Adipose tissue (tissue), 3 donors: Measurements from ENCODE around the gene MS4A18. TPM values are rescaled to one million over a fixed set of nuclear protein-coding genes. Genes with fewer than 3 reads are reported as not detected.
"Not testable (repeated sequence)": the region's sequence is repeated elsewhere in the genome, so short reads cannot be mapped to it uniquely, and the experiment has no call there.

ENCODE experiments used
- H3K27ac ChIP-seq: one replicate; pipeline ENCODE4 v1.5.1; 2013; ENCODE audit warnings: low read depth, low read length
- WGBS, 3 donors: extraction: QIAGEN DNeasy Blood & Tissue Kit; methylation state at CpG; one replicate each; pipeline ENCODE4 v1.1.7; 2013; 5-methylcytosine and 5-hydroxymethylcytosine counted together
- polyA plus RNA-seq, 3 donors: library from polyadenylated mRNA; stranded (reverse); fragments of 200-250 nt; gene quantifications; one replicate each; pipeline ENCODE4 v1.2.3, GENCODE V29; 2013
- donor health status: healthy with polysubstance abuse.
- donor health status: Bipolar disorder and iron deficiency.
- donor health status: healthy.

MS4A18 gene
- not detected for polyA plus RNA-seq

GRCh38 chr11:60724420-60724819 lies at the start of gene MS4A18:
MS4A18 (plus strand) TSS chr11:60724720.
- no peak within 1 kb of the TSS for H3K27ac ChIP-seq

GRCh38 chr11:60678231-60678630 lies 46.3 kb upstream of the MS4A18 start:
- not testable (repeated sequence) for H3K27ac ChIP-seq
- 90 to 100% (median 92%) methylated on average over 2 of the region's 2 CpGs for WGBS, 3 donors

More at GRCh38 chr11:60724420-60724819, at the start of gene MS4A18:
- WGBS, 3 donors, result 88 to 91% (median 90%) methylated on average over 3 of the region's 3 CpGs

DNA sequence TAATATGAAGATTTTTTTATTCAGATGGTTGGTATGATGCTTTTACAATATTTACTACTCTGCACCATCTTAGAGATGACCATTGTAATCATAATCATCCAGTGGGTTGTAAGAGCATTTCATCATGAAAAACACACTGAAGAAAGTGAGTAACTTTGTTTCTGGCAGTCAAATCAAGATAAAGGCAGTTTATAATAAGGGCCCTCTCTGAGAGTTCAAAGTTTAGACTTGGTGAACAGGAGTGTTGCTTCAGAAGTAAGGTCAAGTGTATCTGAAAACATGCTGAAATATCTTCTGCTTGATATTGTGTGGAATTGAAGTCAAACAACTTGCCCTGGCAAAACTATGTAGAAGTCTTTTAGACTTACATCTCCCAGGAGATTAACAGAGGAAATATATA lies 44.6 kb upstream of the MS4A18 start:
- no peak overlapping the region for H3K27ac ChIP-seq

DNA sequence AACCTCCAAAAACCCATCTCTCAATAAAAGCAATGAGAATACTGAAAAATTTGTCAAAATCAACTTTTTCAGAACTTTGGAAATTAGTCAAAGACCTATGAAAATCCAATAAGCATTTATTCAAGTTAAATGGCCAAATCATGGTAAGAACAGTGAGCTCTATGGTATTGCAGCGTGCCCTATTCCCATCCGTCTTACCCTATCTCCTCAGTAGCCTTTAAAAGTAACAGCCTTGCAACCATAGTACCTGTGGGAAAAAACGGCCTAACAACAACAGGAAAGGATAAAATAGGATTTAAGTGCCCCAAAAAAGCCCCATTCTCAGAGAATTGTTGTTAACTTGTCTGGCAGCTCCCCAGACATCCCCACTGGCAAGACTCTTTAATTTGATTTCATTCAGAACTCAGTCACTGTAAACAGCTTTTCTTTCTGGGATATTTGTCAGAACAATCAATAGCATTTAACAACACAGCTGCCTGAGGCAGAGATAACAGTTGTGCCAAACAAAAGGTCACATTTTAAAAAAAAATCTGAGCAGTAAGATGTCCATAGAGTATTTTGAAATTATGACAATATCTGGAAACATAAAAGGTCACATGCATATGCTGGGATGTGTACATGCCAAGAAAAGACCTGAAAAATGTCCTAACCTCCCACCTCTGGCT lies 43.9 kb upstream of the MS4A18 start:
- WGBS, 3 donors, result 37 to 79% (median 76%) methylated on average over 3 of the region's 3 CpGs
- no peak overlapping the region for H3K27ac ChIP-seq

GRCh38 chr11:60684541-60684848 lies 40.0 kb upstream of the MS4A18 start:
- H3K27ac ChIP-seq, result not testable (repeated sequence)
- WGBS, 3 donors, result 94 to 98% (median 98%) methylated on average over 2 of the region's 2 CpGs

DNA sequence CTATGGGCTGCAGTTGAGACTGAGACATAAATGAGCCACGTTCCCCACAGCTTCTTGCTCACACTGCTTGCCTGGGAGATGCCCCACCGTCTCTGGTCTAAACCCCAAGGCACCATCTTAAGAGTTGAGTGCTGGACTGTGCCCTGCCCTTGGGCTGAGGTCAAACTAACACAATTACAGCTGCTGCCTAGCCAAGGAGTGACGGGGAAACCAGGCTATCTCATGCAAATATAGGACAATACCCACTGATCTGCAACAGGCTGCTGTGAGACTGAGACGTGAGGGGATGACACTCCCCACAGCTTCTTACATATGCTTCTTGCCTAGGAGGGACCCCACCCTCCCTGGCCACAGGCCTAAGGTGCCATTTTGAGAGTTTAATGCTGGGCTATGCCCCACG lies 32.9 kb upstream of the MS4A18 start:
- no peak overlapping the region for H3K27ac ChIP-seq
- WGBS, 3 donors, result 76 to 88% (median 79%) methylated on average over 5 of the region's 5 CpGs

DNA sequence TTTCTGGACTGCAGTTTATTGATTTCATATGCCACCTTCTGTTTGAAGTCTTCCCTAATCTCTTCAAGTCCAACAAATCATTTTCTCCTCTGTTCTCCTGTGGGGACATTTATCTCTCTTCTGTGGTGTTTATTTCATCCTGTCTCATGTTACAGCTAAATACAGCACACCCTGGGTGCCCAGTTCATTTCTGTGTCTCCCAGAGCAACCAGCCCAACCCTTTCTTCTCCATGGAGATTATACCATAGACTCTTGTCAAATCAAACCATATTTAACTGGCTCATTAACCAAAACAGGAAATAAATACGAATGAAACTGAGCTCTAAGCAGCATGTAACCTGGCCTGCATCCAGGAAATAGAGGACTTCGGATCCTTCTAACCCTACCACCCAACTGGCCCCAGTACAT lies 25.2 kb upstream of the MS4A18 start, which contains the start of gene MS4A8:
Gene MS4A8 (plus strand): TSS at position 329 of the 408 bp plus-strand sequence. CDS start 1,249 bp downstream, outside the sequence.
- whole genome bisulfite sequencing, 3 donors, result 0 to 10% (median 6%) methylated on average over 2 of the region's 2 CpGs

DNA sequence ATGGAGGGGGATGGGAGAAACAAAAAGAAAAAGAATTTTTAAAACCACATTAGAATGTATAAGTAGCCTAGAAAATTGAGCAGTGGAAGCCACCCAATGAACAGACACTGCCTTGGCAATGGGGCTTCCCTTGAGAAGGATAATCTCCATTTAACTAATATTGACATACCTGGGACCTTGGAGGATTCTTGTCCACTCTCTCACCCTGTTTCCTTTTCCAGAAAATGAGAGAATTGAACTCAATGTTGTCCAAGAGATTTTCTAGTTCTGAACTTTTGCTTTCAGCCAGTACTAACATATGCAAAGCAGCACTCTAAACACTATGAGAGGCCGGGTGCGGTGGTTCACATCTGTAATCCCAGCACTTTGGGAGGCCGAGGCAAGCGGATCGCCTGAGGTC lies 24.6 kb upstream of the MS4A18 start:
- no peak overlapping the region for H3K27ac ChIP-seq
- WGBS, 3 donors, result 92 to 97% (median 93%) methylated on average over 5 of the region's 5 CpGs

More for the DNA sequence above, 25.2 kb upstream of the MS4A18 start, which contains the start of gene MS4A8:
- H3K27ac ChIP-seq, result no peak within 1 kb of the TSS

DNA sequence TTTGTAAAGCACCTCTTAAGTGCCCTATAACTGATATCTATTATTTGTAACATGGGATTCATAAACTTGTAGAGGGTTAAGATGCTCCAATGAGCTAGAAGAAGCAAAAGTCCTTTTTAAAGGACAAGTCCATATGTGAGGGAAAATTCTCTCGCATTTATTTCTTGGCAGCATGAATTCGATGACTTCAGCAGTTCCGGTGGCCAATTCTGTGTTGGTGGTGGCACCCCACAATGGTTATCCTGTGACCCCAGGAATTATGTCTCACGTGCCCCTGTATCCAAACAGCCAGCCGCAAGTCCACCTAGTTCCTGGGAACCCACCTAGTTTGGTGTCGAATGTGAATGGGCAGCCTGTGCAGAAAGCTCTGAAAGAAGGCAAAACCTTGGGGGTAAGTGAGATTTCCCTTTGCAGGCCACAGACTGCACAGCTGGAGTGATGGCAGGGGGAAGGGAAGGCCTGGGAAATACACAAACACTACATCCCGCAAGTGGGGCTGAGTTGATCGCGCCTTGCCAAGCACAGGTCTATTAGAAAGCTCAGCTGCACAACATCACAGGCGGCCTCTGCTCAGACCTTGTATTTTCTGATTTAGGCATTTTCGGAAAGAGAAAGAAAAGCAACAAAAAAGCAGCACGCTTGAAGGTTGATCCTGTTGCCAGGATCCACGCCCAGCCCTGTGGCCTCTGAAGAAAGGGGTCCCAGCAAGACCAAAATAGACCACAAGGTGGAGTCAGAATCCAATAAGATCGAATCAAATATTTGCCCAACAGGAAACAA lies 23.6 kb upstream of the MS4A18 start:
- WGBS, 3 donors, result 68 to 69% (median 69%) methylated on average over 14 of the region's 14 CpGs
- no peak overlapping the region for H3K27ac ChIP-seq

- H3K27ac ChIP-seq, result no peak overlapping the region
- WGBS, 3 donors, result 50 to 66% (median 56%) methylated on average over 4 of the region's 4 CpGs
These were observed 23.1 kb upstream of the MS4A18 start for GRCh38 chr11:60701469-60701818.

DNA sequence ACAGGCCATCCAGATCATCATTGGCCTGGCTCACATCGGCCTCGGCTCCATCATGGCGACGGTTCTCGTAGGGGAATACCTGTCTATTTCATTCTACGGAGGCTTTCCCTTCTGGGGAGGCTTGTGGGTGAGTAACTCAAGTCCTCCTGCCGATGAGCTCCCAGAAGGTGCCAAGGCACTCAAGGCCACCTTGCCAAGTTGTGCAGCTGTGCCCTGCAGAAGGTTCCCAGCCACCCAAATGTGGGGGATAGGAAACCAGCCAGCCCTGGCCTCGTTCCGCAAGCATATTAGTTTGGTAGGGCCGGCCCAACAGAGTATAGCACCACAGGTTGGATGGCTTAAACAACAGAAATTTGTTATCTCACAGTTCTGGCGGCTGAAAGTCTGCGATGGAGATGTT lies 21.1 kb upstream of the MS4A18 start:
- no peak overlapping the region for H3K27ac ChIP-seq
- WGBS, 3 donors, result 54 to 94% (median 90%) methylated on average over 12 of the region's 12 CpGs

DNA sequence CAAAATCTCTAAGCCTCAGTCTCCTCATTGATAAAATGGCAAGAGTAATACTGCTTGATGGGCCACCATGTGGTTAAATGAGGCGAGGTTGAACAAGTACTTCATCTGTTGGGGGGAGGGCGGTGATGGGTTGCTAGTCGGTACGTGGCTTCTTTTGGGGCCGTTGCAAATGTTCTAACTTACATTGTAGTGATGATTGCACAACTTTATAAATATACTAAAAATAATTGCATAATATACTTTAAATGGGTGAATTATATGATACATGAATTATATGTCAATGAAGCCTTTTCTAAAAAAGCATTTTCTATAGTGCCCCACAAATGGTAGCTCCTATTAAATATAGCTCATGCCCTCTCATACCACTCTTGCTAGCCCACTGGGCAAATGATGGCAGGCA lies 18.6 kb upstream of the MS4A18 start:
- H3K27ac ChIP-seq, result no peak overlapping the region
- 64 to 90% (median 71%) methylated on average over 5 of the region's 5 CpGs for WGBS, 3 donors

DNA sequence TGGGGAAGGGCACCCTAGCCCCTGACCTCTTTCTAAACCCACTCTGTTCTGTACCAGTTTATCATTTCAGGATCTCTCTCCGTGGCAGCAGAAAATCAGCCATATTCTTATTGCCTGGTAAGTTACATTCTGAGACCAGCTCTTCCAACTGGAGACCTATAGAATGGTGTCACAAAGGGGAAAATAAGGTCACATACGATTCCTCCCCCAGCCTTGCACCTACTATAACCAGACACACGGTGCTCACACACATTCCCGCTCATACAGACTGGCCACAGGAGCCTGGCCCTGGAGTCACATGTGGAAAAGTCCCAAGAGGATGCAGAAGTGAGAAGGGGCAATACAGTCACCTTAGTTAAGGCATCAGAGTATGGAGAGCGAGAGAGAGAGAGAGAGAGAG lies 17.6 kb upstream of the MS4A18 start:
- 74 to 78% (median 78%) methylated on average over 5 of the region's 5 CpGs for WGBS, 3 donors
- H3K27ac ChIP-seq, result no peak overlapping the region

GRCh38 chr11:60710482-60710881 lies 14.0 kb upstream of the MS4A18 start:
- WGBS, 3 donors, result 73 to 79% (median 74%) methylated on average over 4 of the region's 4 CpGs

DNA sequence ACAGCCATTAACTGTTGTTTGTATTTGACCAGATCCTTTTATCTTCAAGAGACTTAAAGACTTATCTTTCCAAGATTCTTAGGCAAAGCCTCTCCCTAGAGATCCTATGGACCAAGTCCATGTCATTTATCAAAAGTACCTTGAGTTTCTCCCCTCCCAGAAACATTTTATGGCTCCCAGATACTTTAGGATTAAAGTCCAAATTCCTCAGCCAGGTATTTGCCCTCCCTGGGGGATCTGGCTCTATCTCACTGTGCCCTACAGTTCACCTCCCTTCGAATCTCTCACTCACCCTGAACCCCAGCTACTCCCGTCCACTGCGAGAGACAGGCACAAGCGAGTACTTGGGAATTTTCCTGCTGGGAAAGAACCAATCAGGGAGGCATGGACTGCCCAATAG lies 13.2 kb upstream of the MS4A18 start:
- WGBS, 3 donors, result 58 to 80% (median 64%) methylated on average over 4 of the region's 4 CpGs
- H3K27ac ChIP-seq, result no peak overlapping the region

More at GRCh38 chr11:60710482-60710881, 14.0 kb upstream of the MS4A18 start:
- no peak overlapping the region for H3K27ac ChIP-seq

GRCh38 chr11:60713423-60713822 lies 11.1 kb upstream of the MS4A18 start:
- WGBS, 3 donors, result 66 to 81% (median 68%) methylated on average over 6 of the region's 6 CpGs
- not testable (repeated sequence) for H3K27ac ChIP-seq

DNA sequence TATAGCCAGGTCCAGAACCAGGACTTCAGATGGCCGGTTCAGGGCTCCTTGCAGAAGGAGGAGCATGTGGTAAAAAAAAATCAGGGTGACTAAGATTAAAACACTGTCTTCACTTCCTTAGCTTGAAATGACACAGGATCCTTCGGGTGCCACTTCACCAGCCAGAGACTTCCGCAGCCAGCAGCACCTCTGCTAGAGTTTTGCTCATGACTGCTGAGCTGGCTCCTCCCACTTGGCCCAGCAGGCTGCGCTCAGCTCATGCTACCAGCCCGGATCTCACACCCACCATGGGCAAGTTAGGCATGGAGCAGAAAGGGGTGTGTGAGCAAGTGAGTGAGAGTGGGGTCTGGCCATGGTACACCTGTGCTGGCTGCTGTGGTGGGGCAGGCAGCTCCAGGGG lies 6.6 kb upstream of the MS4A18 start:
- 86 to 90% (median 89%) methylated on average over 5 of the region's 5 CpGs for WGBS, 3 donors
- no peak overlapping the region for H3K27ac ChIP-seq

- WGBS, 3 donors, result 82 to 87% (median 85%) methylated on average over 10 of the region's 10 CpGs
- H3K27ac ChIP-seq, result no peak overlapping the region
These were observed 5.8 kb upstream of the MS4A18 start for GRCh38 chr11:60718524-60719316.

- 81 to 89% (median 82%) methylated on average over 4 of the region's 4 CpGs for WGBS, 3 donors
- no peak overlapping the region for H3K27ac ChIP-seq
These were observed 5.1 kb upstream of the MS4A18 start for GRCh38 chr11:60719391-60719790.
